OCI-LY7 (cell line): ENCODE results near the gene DENND6B. TPM values are rescaled to one million over a fixed set of nuclear protein-coding genes. Genes with fewer than 3 reads are reported as not detected.

Experiments
- BruUV-seq: library from RNA; stranded (reverse); fragments of 400-500 nt; replicated peaks from 2 replicates; lab custom pipeline; 2021; lab: Mats Ljungman, UMichigan
- CTCF ChIA-PET: fragments of 300-600 bp; sonication (Branson Sonifier 250); formaldehyde crosslinking; loops from one replicate; lab custom pipeline; 2022; ENCODE audit warnings: antibody characterized with exemption; ENCODE audit not compliant: unreplicated experiment; lab: Charles Lee
- POLR2A ChIA-PET: fragments of 300-600 bp; sonication (Branson Sonifier 250); formaldehyde crosslinking; loops from one replicate; lab custom pipeline; 2022; ENCODE audit warnings: antibody characterized with exemption; lab: Charles Lee
- DNase-seq: peaks from one replicate; pipeline ENCODE4 v3.0.0-alpha.2; 2015; ENCODE audit warnings: low spot score
- H2AFZ ChIP-seq: fragments of 200-600 bp; sonication (generic), shearing (Covaris generic); 2 replicates; pipeline ENCODE4 v1.6.1; 2014; ENCODE audit warnings: mild to moderate bottlenecking, antibody characterized with exemption, low read length, moderate library complexity
- H3K27ac ChIP-seq: fragments of 200-600 bp; sonication (generic); 2 replicates; pipeline ENCODE4 v1.5.1; 2014; ENCODE audit warnings: mixed run types, low read depth, mild to moderate bottlenecking, moderate library complexity, low read length, inconsistent platforms; ENCODE audit not compliant: poor library complexity, severe bottlenecking
- H3K36me3 ChIP-seq: fragments of 200-600 bp; sonication (generic); 2 replicates; pipeline ENCODE4 v1.6.1; 2014; ENCODE audit warnings: mild to moderate bottlenecking, antibody characterized with exemption, low read length, moderate library complexity, mixed read lengths; ENCODE audit not compliant: insufficient read depth
- H3K4me1 ChIP-seq: fragments of 200-600 bp; sonication (generic); 2 replicates; pipeline ENCODE4 v1.5.1; 2014; ENCODE audit warnings: mild to moderate bottlenecking, low read length; ENCODE audit not compliant: insufficient read depth, poor library complexity, severe bottlenecking
- H3K4me2 ChIP-seq: fragments of 200-600 bp; sonication (generic); 2 replicates; pipeline ENCODE4 v1.6.1; 2014; ENCODE audit warnings: mild to moderate bottlenecking, low read length
- H3K4me3 ChIP-seq: fragments of 200-600 bp; sonication (generic); 2 replicates; pipeline ENCODE4 v1.5.1; 2014; ENCODE audit warnings: mild to moderate bottlenecking, low read depth, low read length; ENCODE audit not compliant: poor library complexity, severe bottlenecking
- H3K79me2 ChIP-seq: fragments of 200-600 bp; sonication (generic); 2 replicates; pipeline ENCODE4 v1.6.1; 2016; ENCODE audit warnings: low read depth, mild to moderate bottlenecking, low read length, moderate library complexity, mixed read lengths; ENCODE audit not compliant: insufficient read depth
- H3K9me2 ChIP-seq: fragments of 200-600 bp; sonication (generic); 2 replicates; pipeline ENCODE4 v1.6.1; 2016; ENCODE audit warnings: mild to moderate bottlenecking, low read length, mixed read lengths; ENCODE audit not compliant: insufficient read depth
- H3K9me3 ChIP-seq: fragments of 200-600 bp; sonication (generic); 2 replicates; pipeline ENCODE4 v1.6.1; 2014; ENCODE audit warnings: mild to moderate bottlenecking, mixed run types, low read length, mixed read lengths
- H4K20me1 ChIP-seq: fragments of 200-600 bp; sonication (generic); 2 replicates; pipeline ENCODE4 v1.6.1; 2014; ENCODE audit warnings: mild to moderate bottlenecking, antibody characterized with exemption, low read length, moderate library complexity, mixed read lengths; ENCODE audit not compliant: insufficient read depth
- CTCF ChIP-seq: fragments of 200-600 bp; sonication (generic); conservative IDR thresholded peaks from 2 replicates; pipeline ENCODE4 v1.5.1; 2014; ENCODE audit warnings: mild to moderate bottlenecking, antibody characterized with exemption, low read length, moderate library complexity, mixed read lengths
- EZH2phosphoT487 ChIP-seq: fragments of 200-600 bp; sonication (generic); IDR thresholded peaks from 2 replicates; pipeline ENCODE4 v1.6.1; 2018; ENCODE audit warnings: low read depth, borderline replicate concordance, mild to moderate bottlenecking, mixed run types, antibody characterized with exemption, low read length, moderate library complexity, mixed read lengths
- intact Hi-C: fragments of 100-400 bp; cut with micrococcal nuclease; formaldehyde crosslinking; loops from one replicate; pipeline ENCODE4 v1.10.0; 2022; ENCODE audit not compliant: unreplicated experiment
- total RNA-seq, 2 experiments: library from RNA; depleted of rRNA in 1 of 2; stranded (reverse); fragments of >200 nt in 1 of 2; shearing (Covaris generic) in 1 of 2; gene quantifications; 2 replicates each; pipeline ENCODE4 v1.2.3, GENCODE V29; 2014 to 2022

DENND6B gene
- total RNA-seq, 2 experiments from 2014 or later: 31.6 to 45.0 TPM

GRCh38 chr22:50269970-50270665 lies 56.7 kb downstream of the DENND6B start, which contains the start of gene MAPK11:
TSS of gene MAPK11 (minus strand) at chr22:50270380. CDS start at chr22:50270292, 88 bp downstream.
- intact Hi-C loops: loop anchor here (5.0 kb wide), 1 partner anchor 237 kb away; the partner anchor contains the start of genes LMF2 and NCAPH2
- no peaks in the 10 kb centered on the region for H3K79me2 ChIP-seq
- CTCF ChIA-PET: no interaction called here

GRCh38 chr22:50269573-50269969 lies 57.2 kb downstream of the DENND6B start:
- Histone ChIP-seq H3K4me3 (peak overlapping the region; percentile 73), H2AFZ (peak overlapping the region; percentile 20; the same call in 1 of the 2 replicates)
- POLR2A ChIA-PET: no interaction called here

More at GRCh38 chr22:50269970-50270665, 56.7 kb downstream of the DENND6B start, which contains the start of gene MAPK11:
- no peak for TF ChIP-seq EZH2phosphoT487
- TF ChIP-seq CTCF: no peak
- peak within 1 kb of the TSS; percentile 20; the same call in 1 of the 2 replicates for H2AFZ ChIP-seq
- H3K4me2 ChIP-seq: peak within 1 kb of the TSS; percentile 94
- peak; percentile 76 for DNase-seq
- H3K9me3 ChIP-seq: no peaks in the 10 kb centered on the region
- H3K4me3 ChIP-seq: peak within 1 kb of the TSS; percentile 73
- no peaks in the 10 kb centered on the region for H3K9me2 ChIP-seq
- H3K4me1 ChIP-seq: peaks cover 40% of the 10 kb centered on the region
- no TSS peak for BruUV-seq
- peak within 1 kb of the TSS; percentile 44 for H3K27ac ChIP-seq
- POLR2A ChIA-PET: no interaction called here
- no peaks in the 10 kb centered on the region for H4K20me1 ChIP-seq
- peaks cover 2% of the 10 kb centered on the region; the same call in 1 of the 2 replicates for H3K36me3 ChIP-seq

More at GRCh38 chr22:50269573-50269969, 57.2 kb downstream of the DENND6B start:
- H3K36me3 ChIP-seq: no peaks in the 10 kb centered on the region
- H3K4me1 ChIP-seq: peaks cover 42% of the 10 kb centered on the region
- peak overlapping the region; percentile 94 for H3K4me2 ChIP-seq
- H3K9me2 ChIP-seq: no peaks in the 10 kb centered on the region
- intact Hi-C loops: no loop called here
- TF ChIP-seq CTCF (no peak), EZH2phosphoT487 (no peak)
- no TSS peak for BruUV-seq
- peak overlapping the region; percentile 44 for H3K27ac ChIP-seq
- H3K9me3 ChIP-seq: no peaks in the 10 kb centered on the region
- no peak for DNase-seq
- H3K79me2 ChIP-seq: no peaks in the 10 kb centered on the region
- no peaks in the 10 kb centered on the region for H4K20me1 ChIP-seq
- CTCF ChIA-PET: no interaction called here
